IPS-20b (cell line): ENCODE results near the gene ARFGAP3.
"Not testable (repeated sequence)": the region's sequence is repeated elsewhere in the genome, so short reads cannot be mapped to it uniquely, and the experiment has no call there.

ENCODE experiments used
- H3K27ac ChIP-seq: one replicate; pipeline ENCODE4 v1.5.1; 2013; ENCODE audit warnings: low read length
- H3K27me3 ChIP-seq: 2 replicates; pipeline ENCODE4 v1.6.1; 2013; ENCODE audit warnings: mild to moderate bottlenecking, low read length, inconsistent platforms; ENCODE audit not compliant: insufficient read depth
- H3K36me3 ChIP-seq: 2 replicates; pipeline ENCODE4 v1.6.1; 2013; ENCODE audit warnings: low read depth, mild to moderate bottlenecking, inconsistent platforms, low read length, moderate library complexity; ENCODE audit not compliant: insufficient read depth
- H3K4me1 ChIP-seq: 2 replicates; pipeline ENCODE4 v1.6.1; 2013; ENCODE audit warnings: mild to moderate bottlenecking, control low read depth, inconsistent platforms, low read length, moderate library complexity; ENCODE audit not compliant: insufficient read depth
- H3K4me3 ChIP-seq: 2 replicates; pipeline ENCODE4 v1.5.1; 2013; ENCODE audit warnings: mild to moderate bottlenecking, low read length, inconsistent platforms
- H3K9ac ChIP-seq: 2 replicates; pipeline ENCODE4 v1.6.1; 2013; ENCODE audit warnings: low read depth, mild to moderate bottlenecking, inconsistent platforms, low read length, moderate library complexity
- H3K9me3 ChIP-seq: 2 replicates; pipeline ENCODE4 v1.6.1; 2013; ENCODE audit warnings: mild to moderate bottlenecking, low read depth, low read length, inconsistent platforms; ENCODE audit not compliant: insufficient read depth

Gene ARFGAP3

DNA sequence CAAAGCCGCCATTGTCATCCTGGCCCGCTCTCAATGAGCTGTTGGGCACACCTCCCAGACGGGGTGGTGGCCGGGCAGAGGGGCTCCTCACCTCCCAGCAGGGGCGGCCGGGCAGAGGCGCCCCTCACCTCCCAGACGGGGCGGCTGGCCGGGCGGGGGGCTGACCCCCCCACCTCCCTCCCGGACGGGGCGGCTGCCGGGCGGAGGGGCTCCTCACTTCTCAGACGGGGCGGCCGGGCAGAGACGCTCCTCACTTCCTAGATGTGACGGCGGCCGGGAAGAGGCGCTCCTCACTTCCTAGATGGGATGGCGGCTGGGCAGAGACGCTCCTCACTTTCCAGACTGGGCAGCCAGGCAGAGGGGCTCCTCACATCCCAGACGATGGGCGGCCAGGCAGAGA is 106.7 kb downstream of the ARFGAP3 start:
- not testable (repeated sequence) for H3K9me3 ChIP-seq, H3K9ac ChIP-seq, H3K4me1 ChIP-seq, H3K4me3 ChIP-seq, H3K27me3 ChIP-seq, H3K27ac ChIP-seq, H3K36me3 ChIP-seq

- Histone ChIP-seq H3K9ac (no peak overlapping the region), H3K4me1 (no peaks in the 10 kb centered on the region; the same call in 1 of the 2 replicates), H3K9me3 (no peaks in the 10 kb centered on the region), H3K27ac (no peak overlapping the region), H3K36me3 (no peaks in the 10 kb centered on the region), H3K27me3 (no peaks in the 10 kb centered on the region), H3K4me3 (no peak overlapping the region)
Observed at GRCh38 chr22:42747701-42748513, 109.2 kb downstream of the ARFGAP3 start.
